ENCODE data around the gene ARHGDIB. TPM values are rescaled to one million over a fixed set of nuclear protein-coding genes. Genes with fewer than 3 reads are reported as not detected.

ARHGDIB gene
- total and polyA plus RNA-seq, 2 of the 13 experiments (the other 11 are each of a cell fraction or from before 2014, with no cell fraction given): 0.11 to 0.87 TPM

DNA sequence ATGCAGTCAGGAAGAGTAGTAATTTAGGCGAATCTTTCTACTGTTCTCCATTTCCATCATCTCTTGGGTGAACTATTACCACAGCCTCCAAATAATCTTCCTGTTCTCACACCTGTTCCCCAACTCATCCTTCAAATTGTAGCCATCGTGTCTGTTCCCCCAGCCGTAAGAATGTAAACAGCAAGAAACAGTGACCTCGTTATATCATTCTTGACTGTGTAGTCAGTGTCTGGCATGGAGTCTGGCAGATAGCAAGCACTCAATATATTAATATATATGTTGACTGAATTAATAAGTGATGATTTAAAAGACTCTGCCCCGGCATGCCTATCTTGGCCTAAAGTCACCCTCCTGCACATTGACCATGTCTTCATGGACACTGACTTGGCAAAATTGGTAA lies 31.7 kb upstream of the ARHGDIB start:
- H3K9ac ChIP-seq (ENCODE audit: insufficient read depth, low read depth, low read length): no peak overlapping the region
- no peaks in the 10 kb centered on the region for H3K4me1 ChIP-seq (ENCODE audit: insufficient read depth, low read length)
- TF ChIP-seq BHLHE40 (IDR thresholded peaks at IDR 0.05; ENCODE audit: low read length) (no peak), U2AF2 (IDR thresholded peaks at IDR 0.05; ENCODE audit: low read depth, low read length) (no peak), NAIF1 (CRISPR knock-in tag; IDR thresholded peaks at IDR 0.05; ENCODE audit: borderline replicate concordance) (no peak), ZNF577 (CRISPR knock-in tag; IDR thresholded peaks at IDR 0.05; ENCODE audit: borderline replicate concordance, low read depth) (no peak)
- TF ChIP-seq, protein P1, sequence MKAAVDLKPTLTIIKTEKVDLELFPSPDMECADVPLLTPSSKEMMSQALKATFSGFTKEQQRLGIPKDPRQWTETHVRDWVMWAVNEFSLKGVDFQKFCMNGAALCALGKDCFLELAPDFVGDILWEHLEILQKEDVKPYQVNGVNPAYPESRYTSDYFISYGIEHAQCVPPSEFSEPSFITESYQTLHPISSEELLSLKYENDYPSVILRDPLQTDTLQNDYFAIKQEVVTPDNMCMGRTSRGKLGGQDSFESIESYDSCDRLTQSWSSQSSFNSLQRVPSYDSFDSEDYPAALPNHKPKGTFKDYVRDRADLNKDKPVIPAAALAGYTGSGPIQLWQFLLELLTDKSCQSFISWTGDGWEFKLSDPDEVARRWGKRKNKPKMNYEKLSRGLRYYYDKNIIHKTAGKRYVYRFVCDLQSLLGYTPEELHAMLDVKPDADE (CRISPR knock-in tag; IDR thresholded peaks at IDR 0.05): no peak
- H3K27me3 ChIP-seq (ENCODE audit: control insufficient read depth in 1 of 2, insufficient read depth in 2 of 2, low read length in 2 of 2): no peaks in the 10 kb centered on the region
- no peak overlapping the region for H2AFZ ChIP-seq (ENCODE audit: low read length)
- no peaks in the 10 kb centered on the region for H4K20me1 ChIP-seq (ENCODE audit: insufficient read depth, low read length)
- no peaks in the 10 kb centered on the region for H3K36me3 ChIP-seq (replicated peaks in 1 of 2; ENCODE audit: control insufficient read depth in 1 of 2, insufficient read depth in 2 of 2, low read length in 2 of 2)
- DNase-seq (ENCODE audit: low spot score): no peak
- FAIRE-seq: no peak
- ChIA-PET CTCF (ENCODE audit: low intra/inter-chr PET ratio, low total read pairs) (no interaction called here), POLR2A (no interaction called here)
- H3K79me2 ChIP-seq (ENCODE audit: insufficient read depth, low read length): no peaks in the 10 kb centered on the region
- intact Hi-C loops (cut with micrococcal nuclease; ENCODE audit: unreplicated experiment): loop anchor here (10.0 kb wide), 1 partner anchor 358 kb away; no protein-coding TSS in a partner anchor
- BruUV-seq (replicated peaks): no TSS peak
- no peak overlapping the region for H3K4me2 ChIP-seq (ENCODE audit: low read depth, low read length)
- in situ Hi-C loops (cut with HindIII; ENCODE audit: extremely low pct_ligation_motif_present, low pct_unique_long_range_greater_than_20kb): no loop called here
- no peak overlapping the region for H3K4me3 ChIP-seq (replicated peaks in 1 of 3; ENCODE audit: insufficient read depth in 1 of 3, low read depth in 2 of 3, low read length in 3 of 3)
- no peak overlapping the region for H3K27ac ChIP-seq (ENCODE audit: extremely low read length, insufficient read depth, low read length)
- no peak for ATAC-seq
- H3K9me3 ChIP-seq (ENCODE audit: low read length): no peaks in the 10 kb centered on the region
- 38% methylated on average over 5 of the region's 5 CpGs for WGBS (ENCODE audit: low lambda C conversion rate)

DNA sequence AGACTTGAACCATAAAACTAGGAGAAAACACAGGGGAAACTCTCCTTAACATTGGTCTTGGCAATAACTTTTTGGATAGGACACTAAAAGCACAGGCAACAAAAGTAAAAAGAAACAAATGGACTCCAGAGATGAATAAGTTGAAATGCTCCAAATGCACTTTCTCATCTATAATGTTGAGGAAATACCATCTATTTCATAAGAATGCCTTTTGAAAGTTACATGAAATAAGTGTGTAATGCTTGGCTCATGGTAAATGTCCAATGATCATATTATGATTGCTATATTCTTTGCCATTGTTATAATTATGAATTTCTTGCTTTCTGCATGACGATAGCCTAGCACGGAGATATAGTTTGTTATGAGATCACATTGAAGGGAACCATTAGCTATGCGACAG lies 31.3 kb upstream of the ARHGDIB start:
- 46% methylated on average over 3 of the region's 3 CpGs for WGBS (ENCODE audit: low lambda C conversion rate)
- BruUV-seq (replicated peaks): no TSS peak
- Histone ChIP-seq H3K36me3 (replicated peaks in 1 of 2; ENCODE audit: control insufficient read depth in 1 of 2, insufficient read depth in 2 of 2, low read length in 2 of 2) (no peaks in the 10 kb centered on the region), H3K4me2 (ENCODE audit: low read depth, low read length) (no peak overlapping the region), H3K79me2 (ENCODE audit: insufficient read depth, low read length) (no peaks in the 10 kb centered on the region), H2AFZ (ENCODE audit: low read length) (no peak overlapping the region), H3K27me3 (ENCODE audit: control insufficient read depth in 1 of 2, insufficient read depth in 2 of 2, low read length in 2 of 2) (no peaks in the 10 kb centered on the region), H3K4me1 (ENCODE audit: insufficient read depth, low read length) (no peaks in the 10 kb centered on the region), H4K20me1 (ENCODE audit: insufficient read depth, low read length) (no peaks in the 10 kb centered on the region), H3K9ac (ENCODE audit: insufficient read depth, low read depth, low read length) (no peak overlapping the region), H3K9me3 (ENCODE audit: low read length) (no peaks in the 10 kb centered on the region), H3K27ac (ENCODE audit: extremely low read length, insufficient read depth, low read length) (no peak overlapping the region), H3K4me3 (replicated peaks in 1 of 3; ENCODE audit: insufficient read depth in 1 of 3, low read depth in 2 of 3, low read length in 3 of 3) (no peak overlapping the region)
- ATAC-seq: no peak
- intact Hi-C loops (cut with micrococcal nuclease; ENCODE audit: unreplicated experiment): loop anchor here (10.0 kb wide), 1 partner anchor 358 kb away; no protein-coding TSS in a partner anchor
- in situ Hi-C loops (cut with HindIII; ENCODE audit: extremely low pct_ligation_motif_present, low pct_unique_long_range_greater_than_20kb): no loop called here
- POLR2A ChIA-PET: no interaction called here
- no peak for DNase-seq (ENCODE audit: low spot score)
- CTCF ChIA-PET (ENCODE audit: low intra/inter-chr PET ratio, low total read pairs): no interaction called here
- no peak for FAIRE-seq
- TF ChIP-seq, protein P2, sequence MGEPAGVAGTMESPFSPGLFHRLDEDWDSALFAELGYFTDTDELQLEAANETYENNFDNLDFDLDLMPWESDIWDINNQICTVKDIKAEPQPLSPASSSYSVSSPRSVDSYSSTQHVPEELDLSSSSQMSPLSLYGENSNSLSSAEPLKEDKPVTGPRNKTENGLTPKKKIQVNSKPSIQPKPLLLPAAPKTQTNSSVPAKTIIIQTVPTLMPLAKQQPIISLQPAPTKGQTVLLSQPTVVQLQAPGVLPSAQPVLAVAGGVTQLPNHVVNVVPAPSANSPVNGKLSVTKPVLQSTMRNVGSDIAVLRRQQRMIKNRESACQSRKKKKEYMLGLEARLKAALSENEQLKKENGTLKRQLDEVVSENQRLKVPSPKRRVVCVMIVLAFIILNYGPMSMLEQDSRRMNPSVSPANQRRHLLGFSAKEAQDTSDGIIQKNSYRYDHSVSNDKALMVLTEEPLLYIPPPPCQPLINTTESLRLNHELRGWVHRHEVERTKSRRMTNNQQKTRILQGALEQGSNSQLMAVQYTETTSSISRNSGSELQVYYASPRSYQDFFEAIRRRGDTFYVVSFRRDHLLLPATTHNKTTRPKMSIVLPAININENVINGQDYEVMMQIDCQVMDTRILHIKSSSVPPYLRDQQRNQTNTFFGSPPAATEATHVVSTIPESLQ (CRISPR knock-in tag; conservative IDR thresholded peaks at IDR 0.05): no peak
- TF ChIP-seq ZNF768 (CRISPR knock-in tag; IDR thresholded peaks at IDR 0.05): no peak
- TF ChIP-seq, protein P3, sequence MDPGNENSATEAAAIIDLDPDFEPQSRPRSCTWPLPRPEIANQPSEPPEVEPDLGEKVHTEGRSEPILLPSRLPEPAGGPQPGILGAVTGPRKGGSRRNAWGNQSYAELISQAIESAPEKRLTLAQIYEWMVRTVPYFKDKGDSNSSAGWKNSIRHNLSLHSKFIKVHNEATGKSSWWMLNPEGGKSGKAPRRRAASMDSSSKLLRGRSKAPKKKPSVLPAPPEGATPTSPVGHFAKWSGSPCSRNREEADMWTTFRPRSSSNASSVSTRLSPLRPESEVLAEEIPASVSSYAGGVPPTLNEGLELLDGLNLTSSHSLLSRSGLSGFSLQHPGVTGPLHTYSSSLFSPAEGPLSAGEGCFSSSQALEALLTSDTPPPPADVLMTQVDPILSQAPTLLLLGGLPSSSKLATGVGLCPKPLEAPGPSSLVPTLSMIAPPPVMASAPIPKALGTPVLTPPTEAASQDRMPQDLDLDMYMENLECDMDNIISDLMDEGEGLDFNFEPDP (CRISPR knock-in tag; conservative IDR thresholded peaks at IDR 0.05): no peak
- TF ChIP-seq ZNF614 (CRISPR knock-in tag; IDR thresholded peaks at IDR 0.05; ENCODE audit: borderline replicate concordance): no peak
- TF ChIP-seq RAD21 (CRISPR knock-in tag; IDR thresholded peaks at IDR 0.05): no peak
- no peak for TF ChIP-seq MEF2D (CRISPR knock-in tag; IDR thresholded peaks at IDR 0.05)
- TF ChIP-seq, protein P4, sequence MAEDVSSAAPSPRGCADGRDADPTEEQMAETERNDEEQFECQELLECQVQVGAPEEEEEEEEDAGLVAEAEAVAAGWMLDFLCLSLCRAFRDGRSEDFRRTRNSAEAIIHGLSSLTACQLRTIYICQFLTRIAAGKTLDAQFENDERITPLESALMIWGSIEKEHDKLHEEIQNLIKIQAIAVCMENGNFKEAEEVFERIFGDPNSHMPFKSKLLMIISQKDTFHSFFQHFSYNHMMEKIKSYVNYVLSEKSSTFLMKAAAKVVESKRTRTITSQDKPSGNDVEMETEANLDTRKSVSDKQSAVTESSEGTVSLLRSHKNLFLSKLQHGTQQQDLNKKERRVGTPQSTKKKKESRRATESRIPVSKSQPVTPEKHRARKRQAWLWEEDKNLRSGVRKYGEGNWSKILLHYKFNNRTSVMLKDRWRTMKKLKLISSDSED (CRISPR knock-in tag; IDR thresholded peaks at IDR 0.05): no peak
- no peak for TF ChIP-seq POGZ (CRISPR knock-in tag; IDR thresholded peaks at IDR 0.05)
- TF ChIP-seq HDAC2 (CRISPR knock-in tag; IDR thresholded peaks at IDR 0.05): no peak

Data from HepG2 (cell line).